ENCODE data around the gene TRIM41. TPM values are rescaled to one million over a fixed set of nuclear protein-coding genes. Genes with fewer than 3 reads are reported as not detected.

The TRIM41 gene
- total RNA-seq, 2 donors from 2014 or later: 29.5 to 50.6 TPM

GRCh38 chr5:181235689-181236366, 12.7 kb downstream of the TRIM41 start:
- Mint-ChIP-seq H3K4me1 (ENCODE audit: low read depth in 2 of 2) (peaks cover 18 to 25% of the 10 kb centered on the region in 2 donors), H3K4me3 (no peak overlapping the region), H3K9me3 (no peaks in the 10 kb centered on the region), H3K27me3 (no peaks in the 10 kb centered on the region), H3K27ac (peak overlapping the region; percentile 11 to 47), H3K36me3 (peaks cover 42% of the 10 kb centered on the region)
- ATAC-seq: peak in 1 of 2 donors; percentile 2
- peak; percentile 15 for DNase-seq (ENCODE audit: low spot score)

GRCh38 chr5:181236471-181236870, 13.4 kb downstream of the TRIM41 start:
- Mint-ChIP-seq H3K36me3 (peaks cover 45% of the 10 kb centered on the region), H3K4me1 (ENCODE audit: low read depth in 2 of 2) (peaks cover 21 to 29% of the 10 kb centered on the region in 2 donors), H3K9me3 (no peaks in the 10 kb centered on the region), H3K27ac (peak overlapping the region in 1 of 2 donors; percentile 18), H3K27me3 (no peaks in the 10 kb centered on the region), H3K4me3 (no peak overlapping the region)
- ATAC-seq (no peak), DNase-seq (ENCODE audit: low spot score) (peak; percentile 2)

- Mint-ChIP-seq H3K27me3 (no peaks in the 10 kb centered on the region), H3K9me3 (no peaks in the 10 kb centered on the region), H3K36me3 (peaks cover 49% of the 10 kb centered on the region), H3K27ac (peak overlapping the region in 1 of 2 donors; percentile 18), H3K4me1 (ENCODE audit: low read depth in 2 of 2) (peaks cover 27 to 33% of the 10 kb centered on the region in 2 donors), H3K4me3 (no peak overlapping the region)
- ATAC-seq: no peak
- no peak for DNase-seq (ENCODE audit: low spot score)
Measured at GRCh38 chr5:181236954-181237641, 14.0 kb downstream of the TRIM41 start.

- Mint-ChIP-seq H3K4me1 (ENCODE audit: low read depth in 2 of 2) (peaks cover 35 to 38% of the 10 kb centered on the region in 2 donors), H3K27ac (peak overlapping the region; percentile 28 to 64), H3K27me3 (no peaks in the 10 kb centered on the region), H3K4me3 (peak overlapping the region; percentile 21), H3K9me3 (no peaks in the 10 kb centered on the region), H3K36me3 (peaks cover 55% of the 10 kb centered on the region)
- DNase-seq (ENCODE audit: low spot score) (peak; percentile 28), ATAC-seq (no peak)
Measured at GRCh38 chr5:181237729-181238385, 14.8 kb downstream of the TRIM41 start.

- Mint-ChIP-seq H3K4me3 (peak overlapping the region; percentile 69), H3K27ac (peak overlapping the region; percentile 54 to 64), H3K27me3 (no peaks in the 10 kb centered on the region), H3K9me3 (no peaks in the 10 kb centered on the region), H3K4me1 (ENCODE audit: low read depth in 2 of 2) (peaks cover 42 to 44% of the 10 kb centered on the region in 2 donors), H3K36me3 (peaks cover 58% of the 10 kb centered on the region)
- DNase-seq (ENCODE audit: low spot score) (no peak), ATAC-seq (no peak)
Measured at GRCh38 chr5:181239062-181239663, 16.1 kb downstream of the TRIM41 start.

- H3K4me1 Mint-ChIP-seq (ENCODE audit: low read depth in 2 of 2): peaks cover 58 to 59% of the 10 kb centered on the region in 2 donors
- H3K4me3 Mint-ChIP-seq: peak overlapping the region; percentile 97
- DNase-seq (ENCODE audit: low spot score) (peak; percentile 80), ATAC-seq (peak; percentile 65 to 79)
- H3K27me3 Mint-ChIP-seq: no peaks in the 10 kb centered on the region
- H3K27ac Mint-ChIP-seq: peak overlapping the region; percentile 100
- peaks cover 51% of the 10 kb centered on the region for H3K36me3 Mint-ChIP-seq
- H3K9me3 Mint-ChIP-seq: no peaks in the 10 kb centered on the region
Measured at GRCh38 chr5:181241393-181241975, 18.4 kb downstream of the TRIM41 start.

GRCh38 chr5:181242031-181242451, 19.0 kb downstream of the TRIM41 start:
- DNase-seq (ENCODE audit: low spot score): no peak
- H3K4me1 Mint-ChIP-seq (ENCODE audit: low read depth in 2 of 2): peaks cover 57 to 58% of the 10 kb centered on the region in 2 donors

GRCh38 chr5:181243018-181243563, 20.0 kb downstream of the TRIM41 start:
- H3K4me1 Mint-ChIP-seq (ENCODE audit: low read depth in 2 of 2): peaks cover 57 to 63% of the 10 kb centered on the region in 2 donors
- H3K27me3 Mint-ChIP-seq: no peaks in the 10 kb centered on the region
- peaks cover 34% of the 10 kb centered on the region for H3K36me3 Mint-ChIP-seq
- DNase-seq (ENCODE audit: low spot score) (no peak), ATAC-seq (peak in 1 of 2 donors; percentile 2)
- H3K27ac Mint-ChIP-seq: peak overlapping the region; percentile 100
- no peaks in the 10 kb centered on the region for H3K9me3 Mint-ChIP-seq
- peak overlapping the region; percentile 97 for H3K4me3 Mint-ChIP-seq

More at GRCh38 chr5:181242031-181242451, 19.0 kb downstream of the TRIM41 start:
- Mint-ChIP-seq H3K4me3 (peak overlapping the region; percentile 97), H3K27me3 (no peaks in the 10 kb centered on the region), H3K27ac (peak overlapping the region; percentile 100), H3K9me3 (no peaks in the 10 kb centered on the region), H3K36me3 (peaks cover 45% of the 10 kb centered on the region)
- no peak for ATAC-seq

GRCh38 chr5:181243564-181244343, 20.7 kb downstream of the TRIM41 start, which contains the start of gene RACK1:
Gene RACK1, minus strand, starts transcription at chr5:181243906. Its CDS starts 106 bp downstream, at chr5:181243800.
- Mint-ChIP-seq H3K27me3 (no peaks in the 10 kb centered on the region), H3K27ac (peak within 1 kb of the TSS; percentile 100), H3K4me1 (ENCODE audit: low read depth in 2 of 2) (peaks cover 56 to 65% of the 10 kb centered on the region in 2 donors), H3K4me3 (peak within 1 kb of the TSS; percentile 97), H3K9me3 (no peaks in the 10 kb centered on the region), H3K36me3 (peaks cover 28% of the 10 kb centered on the region)
- DNase-seq (ENCODE audit: low spot score): peak; percentile 91
- peak; percentile 77 to 86 for ATAC-seq

GRCh38 chr5:181245427-181246275, 22.6 kb downstream of the TRIM41 start:
- peak overlapping the region; percentile 100 for H3K27ac Mint-ChIP-seq
- no peaks in the 10 kb centered on the region for H3K27me3 Mint-ChIP-seq
- H3K4me3 Mint-ChIP-seq: peak overlapping the region; percentile 97
- DNase-seq (ENCODE audit: low spot score) (no peak), ATAC-seq (no peak)
- H3K9me3 Mint-ChIP-seq: no peaks in the 10 kb centered on the region
- peaks cover 64 to 69% of the 10 kb centered on the region in 2 donors for H3K4me1 Mint-ChIP-seq (ENCODE audit: low read depth in 2 of 2)
- H3K36me3 Mint-ChIP-seq: peaks cover 20% of the 10 kb centered on the region

- H3K9me3 Mint-ChIP-seq: no peaks in the 10 kb centered on the region
- peaks cover 17% of the 10 kb centered on the region for H3K36me3 Mint-ChIP-seq
- ATAC-seq (peak; percentile 65 to 81), DNase-seq (ENCODE audit: low spot score) (peak; percentile 91)
- H3K4me1 Mint-ChIP-seq (ENCODE audit: low read depth in 2 of 2): peaks cover 65 to 66% of the 10 kb centered on the region in 2 donors
- peak overlapping the region; percentile 100 for H3K27ac Mint-ChIP-seq
- H3K27me3 Mint-ChIP-seq: no peaks in the 10 kb centered on the region
- peak overlapping the region; percentile 97 for H3K4me3 Mint-ChIP-seq
Measured at GRCh38 chr5:181246276-181247049, 23.4 kb downstream of the TRIM41 start.

Measured in natural killer cell treated with Interleukin-12 subunit alpha and Interleukin-12 subunit beta and Interleukin-15 and Interleukin-18, amount 100 ng/mL, for 72 hours (primary cell).